Measurements from ENCODE around the gene RAB33B. TPM values are rescaled to one million over a fixed set of nuclear protein-coding genes. Genes with fewer than 3 reads are reported as not detected.

The RAB33B gene
- total RNA-seq, 1 donor from 2014 or later = 14.4 TPM

GRCh38 chr4:139453371-139454110, 380 bp upstream of the RAB33B start:
- Mint-ChIP-seq H3K9me3 (peaks cover 3% of the 10 kb centered on the region), H3K27me3 (ENCODE audit: insufficient read depth, low read depth) (peaks cover 4% of the 10 kb centered on the region), H3K4me3 (peak overlapping the region; percentile 95), H3K27ac (peak overlapping the region; percentile 88), H3K4me1 (peaks cover 31% of the 10 kb centered on the region), H3K36me3 (peaks cover 13% of the 10 kb centered on the region)
- Histone ChIP-seq H3K27ac (peak overlapping the region; percentile 88), H2AFZ (replicated peaks) (peak overlapping the region; percentile 92), H3K36me3 (no peaks in the 10 kb centered on the region), H3K4me2 (peak overlapping the region; percentile 94), H3K4me1 (peaks cover 33% of the 10 kb centered on the region), H3K79me2 (ENCODE audit: low read depth) (peaks cover 59% of the 10 kb centered on the region), H3K9ac (peak overlapping the region; percentile 38), H3F3A (ENCODE audit: low read depth) (peaks cover 14% of the 10 kb centered on the region), H3K4me3 (peak overlapping the region; percentile 81), H3K9me3 (ENCODE audit: low read depth) (no peaks in the 10 kb centered on the region), H3K27me3 (no peaks in the 10 kb centered on the region), H4K20me1 (ENCODE audit: low read depth) (peaks cover 8% of the 10 kb centered on the region)
- DNase-seq (ENCODE audit: low spot score) = peak; percentile 97
- TF ChIP-seq EZH2phosphoT487 (IDR thresholded peaks at IDR 0.05) (no peak), CTCF (IDR thresholded peaks at IDR 0.05) (no peak), EZH2 (IDR thresholded peaks at IDR 0.05) (peak; percentile 28)

- peaks cover 75% of the 10 kb centered on the region for H3K79me2 ChIP-seq (ENCODE audit: low read depth)
- Mint-ChIP-seq H3K4me3 (peak overlapping the region; percentile 95), H3K9me3 (no peaks in the 10 kb centered on the region), H3K36me3 (peaks cover 6% of the 10 kb centered on the region), H3K27me3 (ENCODE audit: insufficient read depth, low read depth) (peaks cover 4% of the 10 kb centered on the region), H3K27ac (no peak overlapping the region), H3K4me1 (peaks cover 31% of the 10 kb centered on the region)
- no peaks in the 10 kb centered on the region for H3K27me3 ChIP-seq
- H3K4me1 ChIP-seq = peaks cover 33% of the 10 kb centered on the region
- H3K9me3 ChIP-seq (ENCODE audit: low read depth) = no peaks in the 10 kb centered on the region
- H3K4me3 ChIP-seq = peak overlapping the region; percentile 81
- H4K20me1 ChIP-seq (ENCODE audit: low read depth) = peaks cover 8% of the 10 kb centered on the region
- TF ChIP-seq EZH2 (IDR thresholded peaks at IDR 0.05) = no peak
- TF ChIP-seq CTCF (IDR thresholded peaks at IDR 0.05) = no peak
- no peak for TF ChIP-seq EZH2phosphoT487 (IDR thresholded peaks at IDR 0.05)
- no peak for DNase-seq (ENCODE audit: low spot score)
- H3K9ac ChIP-seq = no peak overlapping the region
- peak overlapping the region; percentile 94 for H3K4me2 ChIP-seq
- no peaks in the 10 kb centered on the region for H3K36me3 ChIP-seq
- H3K27ac ChIP-seq = no peak overlapping the region
- H2AFZ ChIP-seq (replicated peaks) = no peak overlapping the region
- H3F3A ChIP-seq (ENCODE audit: low read depth) = peaks cover 14% of the 10 kb centered on the region
Measured at GRCh38 chr4:139455126-139455538, 1.2 kb downstream of the RAB33B start.

DNA sequence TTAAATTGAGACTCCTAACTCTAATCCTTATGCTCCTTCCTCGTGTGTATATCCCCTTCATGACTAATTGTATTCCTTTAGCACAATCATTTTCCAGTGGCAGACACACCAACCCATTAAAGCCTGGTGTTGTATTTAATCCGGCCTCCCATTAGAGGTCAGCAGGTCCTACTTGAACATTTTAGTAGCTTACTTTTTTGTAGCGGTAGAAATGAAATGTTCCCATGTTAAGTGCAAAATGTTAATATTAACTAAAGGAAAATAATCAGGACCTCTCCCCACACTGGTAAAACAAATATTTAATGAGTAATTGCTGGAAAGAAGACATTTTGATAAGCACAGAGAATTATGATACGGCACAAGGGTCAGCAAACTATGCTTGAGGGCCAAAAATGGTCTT, 3.4 kb downstream of the RAB33B start:
- Histone ChIP-seq H2AFZ (replicated peaks) (no peak overlapping the region), H3F3A (ENCODE audit: low read depth) (peaks cover 14% of the 10 kb centered on the region), H3K4me3 (no peak overlapping the region), H3K27ac (no peak overlapping the region), H3K9me3 (ENCODE audit: low read depth) (no peaks in the 10 kb centered on the region), H3K27me3 (no peaks in the 10 kb centered on the region), H3K4me1 (peaks cover 29% of the 10 kb centered on the region), H3K79me2 (ENCODE audit: low read depth) (peaks cover 79% of the 10 kb centered on the region), H3K36me3 (no peaks in the 10 kb centered on the region), H3K4me2 (no peak overlapping the region), H3K9ac (no peak overlapping the region), H4K20me1 (ENCODE audit: low read depth) (peaks cover 8% of the 10 kb centered on the region)
- no peak for DNase-seq (ENCODE audit: low spot score)
- Mint-ChIP-seq H3K9me3 (no peaks in the 10 kb centered on the region), H3K4me3 (no peak overlapping the region), H3K4me1 (peaks cover 24% of the 10 kb centered on the region), H3K27me3 (ENCODE audit: insufficient read depth, low read depth) (peaks cover 4% of the 10 kb centered on the region), H3K36me3 (peaks cover 3% of the 10 kb centered on the region), H3K27ac (no peak overlapping the region)
- no peak for TF ChIP-seq EZH2 (IDR thresholded peaks at IDR 0.05)
- TF ChIP-seq EZH2phosphoT487 (IDR thresholded peaks at IDR 0.05) = no peak
- TF ChIP-seq CTCF (IDR thresholded peaks at IDR 0.05) = no peak
